Activated T-cell treated with anti-CD3 and anti-CD28 coated beads, Interleukin-2, amount 50 U/mL, for 48 hours (primary cell): ENCODE data around the gene PRPS2.

ENCODE experiments used
- DNase-seq, 2 experiments: peaks; one replicate each; pipeline ENCODE4 v3.0.0-alpha.2; 2020

The PRPS2 gene

DNA sequence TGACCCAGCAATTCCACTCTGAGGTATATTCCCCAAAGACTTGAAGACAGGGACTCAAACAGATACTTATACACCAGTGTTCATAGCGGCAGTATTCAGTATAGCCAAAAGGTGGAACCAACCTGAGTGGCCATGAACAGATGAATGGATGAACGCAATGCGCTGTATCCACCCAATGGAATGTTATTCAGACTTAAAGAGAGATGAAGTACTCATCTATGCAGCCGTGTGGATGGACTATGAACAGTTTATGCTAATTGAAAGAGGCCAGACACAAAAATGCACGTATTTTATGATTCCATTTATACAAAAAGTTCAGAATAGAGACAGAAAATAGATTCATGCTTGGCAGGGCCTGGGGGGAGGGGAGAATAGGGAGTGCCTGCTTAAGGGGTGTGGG lies 26.3 kb downstream of the PRPS2 start:
- DNase-seq, result no peak

DNA sequence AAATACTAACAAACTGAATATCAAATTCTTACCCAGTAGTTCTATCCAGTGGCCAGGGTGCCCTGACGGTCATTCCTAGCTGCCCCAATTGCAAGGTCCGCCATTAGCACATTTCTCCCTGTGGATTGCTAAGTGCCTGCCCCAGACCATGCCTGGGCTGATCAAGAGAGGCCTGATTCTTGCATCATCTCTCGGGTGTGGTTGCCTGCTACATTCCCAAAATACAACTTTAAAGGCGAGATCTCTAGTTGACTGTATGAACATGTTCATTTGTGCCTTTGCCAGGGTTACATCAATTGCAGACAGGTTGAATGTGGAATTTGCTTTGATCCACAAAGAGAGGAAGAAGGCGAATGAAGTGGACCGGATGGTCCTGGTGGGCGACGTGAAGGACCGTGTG lies 28.0 kb downstream of the PRPS2 start:
- DNase-seq, result no peak

DNA sequence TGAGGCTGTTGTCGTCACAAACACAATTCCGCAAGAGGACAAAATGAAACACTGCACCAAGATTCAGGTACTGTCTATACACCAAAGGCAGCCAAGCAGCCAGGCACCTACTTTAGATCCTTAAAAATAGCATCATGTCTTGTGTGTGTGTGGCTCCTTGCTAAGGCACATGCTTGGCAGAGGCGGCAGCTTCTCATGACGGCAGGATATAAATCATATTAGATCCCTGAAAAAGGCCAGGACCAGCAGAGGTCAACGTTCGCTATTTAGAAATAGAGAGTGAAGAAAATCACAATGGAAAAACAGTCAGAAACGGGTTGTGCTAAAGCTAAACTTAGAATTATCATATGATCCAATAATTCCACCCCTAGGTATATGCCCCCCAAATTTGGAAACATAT lies 29.5 kb downstream of the PRPS2 start:
- DNase-seq, result no peak

DNA sequence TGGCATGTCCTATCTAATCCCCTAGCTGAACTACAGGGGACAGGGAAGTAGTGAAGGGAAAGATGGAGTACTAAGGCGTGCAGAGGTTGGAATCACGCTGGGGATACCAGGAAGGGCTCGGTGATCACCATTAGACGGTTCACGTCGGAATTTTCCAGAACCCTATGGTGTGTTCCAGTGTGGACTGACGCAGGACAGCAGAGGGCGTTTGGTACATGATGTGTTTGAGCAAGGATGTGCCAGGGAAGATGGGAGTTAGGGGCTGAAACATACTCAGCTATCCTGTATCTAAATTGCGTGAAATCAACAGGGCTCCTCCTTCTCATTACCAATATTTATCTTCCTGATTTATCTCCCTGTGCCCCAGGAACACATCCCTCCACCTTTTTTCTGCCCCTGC lies 33.7 kb downstream of the PRPS2 start:
- no peak for DNase-seq

DNA sequence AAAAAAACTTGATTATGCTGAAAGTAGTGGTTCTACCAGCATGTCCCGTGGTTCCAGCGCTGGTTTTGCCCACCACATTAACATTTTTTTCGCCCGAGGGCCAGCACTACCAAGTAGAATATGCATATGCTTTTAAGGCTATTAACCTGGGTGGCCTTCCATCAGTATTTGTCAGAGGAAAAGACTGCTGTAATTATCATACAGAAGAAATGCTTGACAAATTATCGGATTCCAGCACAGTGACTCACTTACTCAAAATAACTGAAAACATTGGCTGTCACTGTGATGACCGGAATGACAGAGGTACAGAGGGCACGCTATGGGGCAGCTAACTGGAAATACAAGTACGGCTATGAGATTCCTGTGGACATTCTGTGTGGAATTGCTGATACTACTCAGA lies 34.6 kb downstream of the PRPS2 start:
- no peak for DNase-seq

DNA sequence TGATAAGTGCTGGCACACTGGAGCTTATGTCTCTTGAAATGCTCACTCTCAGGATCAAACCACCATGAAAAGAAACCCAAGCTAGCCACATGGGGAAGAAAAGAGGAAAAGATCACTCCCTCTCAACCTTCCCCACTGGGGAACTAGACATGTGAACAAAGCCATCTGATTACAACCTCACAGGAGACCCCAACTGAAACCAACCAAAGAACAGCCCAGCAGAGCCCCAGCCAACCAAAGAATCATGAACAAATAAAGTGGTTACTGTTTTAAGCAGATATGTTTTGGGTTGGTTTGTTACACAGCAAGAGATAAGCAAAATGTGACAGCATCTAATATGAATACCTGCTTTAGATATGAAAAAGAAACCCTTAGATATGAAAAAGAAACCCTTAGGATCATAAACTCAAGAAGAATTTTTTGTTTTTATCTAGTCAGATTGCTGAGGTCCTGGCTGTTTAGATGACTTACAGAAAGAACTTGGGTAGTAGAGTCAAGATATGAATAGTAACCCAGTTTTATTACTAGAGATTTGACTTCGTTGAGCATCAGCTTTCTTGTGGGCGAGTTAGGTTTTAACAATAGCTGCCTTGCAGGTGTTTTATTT lies 52.0 kb downstream of the PRPS2 start:
- DNase-seq, result no peak

DNA sequence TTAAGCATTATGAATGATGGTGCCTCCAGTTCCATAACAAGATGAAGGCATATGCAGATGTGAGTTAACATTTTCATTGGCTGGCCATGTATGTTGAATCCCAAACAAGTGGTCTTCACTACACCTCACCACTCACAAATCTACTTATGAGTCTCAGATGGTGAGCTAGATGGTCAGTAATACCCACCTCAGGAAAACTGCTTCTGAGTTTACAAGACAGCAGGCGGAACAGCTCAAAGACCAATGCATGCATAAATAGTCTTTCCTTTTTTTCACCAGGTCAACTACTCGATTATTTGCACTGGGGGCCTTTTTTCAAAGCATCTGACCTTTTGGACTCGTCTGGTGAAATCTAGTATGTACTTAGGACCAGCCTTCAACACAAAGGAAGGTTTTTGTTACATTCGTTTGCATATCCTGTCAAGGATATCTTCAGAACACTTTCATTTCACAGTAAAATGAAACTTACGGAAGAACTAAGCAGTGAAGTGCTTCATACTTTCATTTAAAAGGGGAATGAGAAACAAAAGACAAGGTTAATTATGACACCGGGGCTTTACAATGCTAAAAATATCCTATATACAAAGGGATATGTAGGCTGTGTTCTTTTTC lies 52.6 kb downstream of the PRPS2 start:
- no peak for DNase-seq

DNA sequence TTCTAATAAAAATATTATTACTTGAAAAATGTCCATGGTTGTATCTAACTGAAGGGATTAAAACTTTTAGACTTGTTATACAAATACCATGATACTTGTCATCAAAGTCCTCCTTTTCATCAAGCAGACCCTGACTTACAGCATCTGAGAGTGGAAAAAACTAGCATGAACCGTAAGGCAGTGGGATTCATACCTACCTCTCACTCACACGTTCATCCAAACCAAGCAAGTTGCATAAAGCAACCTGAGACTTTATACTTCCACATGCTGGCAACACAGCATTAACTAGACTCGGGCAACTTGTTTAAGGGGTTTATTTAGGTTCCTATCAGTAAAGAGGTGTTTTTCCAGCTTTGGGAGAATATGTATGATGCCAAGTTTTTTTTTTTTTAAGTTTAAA lies 53.1 kb downstream of the PRPS2 start:
- no peak for DNase-seq

DNA sequence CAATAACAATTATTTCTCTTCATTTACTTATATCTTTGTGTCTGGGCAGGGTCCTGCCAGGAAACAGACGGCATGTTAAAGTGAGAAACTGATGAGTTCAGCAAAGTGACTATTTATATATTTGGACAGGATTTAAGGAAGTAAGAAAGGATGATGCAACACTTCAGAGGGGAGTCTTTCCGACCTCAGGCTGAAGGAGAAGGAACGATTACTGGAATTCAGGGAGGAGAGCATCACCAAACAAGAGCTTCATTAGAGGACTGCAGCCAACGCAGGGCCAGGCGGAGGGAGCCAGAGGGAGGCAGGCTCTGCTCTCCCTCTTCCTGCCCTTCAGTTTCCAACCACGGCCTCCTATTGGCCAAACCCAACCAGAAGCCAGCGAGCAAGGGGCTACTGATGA lies 74.1 kb downstream of the PRPS2 start:
- DNase-seq, result no peak

DNA sequence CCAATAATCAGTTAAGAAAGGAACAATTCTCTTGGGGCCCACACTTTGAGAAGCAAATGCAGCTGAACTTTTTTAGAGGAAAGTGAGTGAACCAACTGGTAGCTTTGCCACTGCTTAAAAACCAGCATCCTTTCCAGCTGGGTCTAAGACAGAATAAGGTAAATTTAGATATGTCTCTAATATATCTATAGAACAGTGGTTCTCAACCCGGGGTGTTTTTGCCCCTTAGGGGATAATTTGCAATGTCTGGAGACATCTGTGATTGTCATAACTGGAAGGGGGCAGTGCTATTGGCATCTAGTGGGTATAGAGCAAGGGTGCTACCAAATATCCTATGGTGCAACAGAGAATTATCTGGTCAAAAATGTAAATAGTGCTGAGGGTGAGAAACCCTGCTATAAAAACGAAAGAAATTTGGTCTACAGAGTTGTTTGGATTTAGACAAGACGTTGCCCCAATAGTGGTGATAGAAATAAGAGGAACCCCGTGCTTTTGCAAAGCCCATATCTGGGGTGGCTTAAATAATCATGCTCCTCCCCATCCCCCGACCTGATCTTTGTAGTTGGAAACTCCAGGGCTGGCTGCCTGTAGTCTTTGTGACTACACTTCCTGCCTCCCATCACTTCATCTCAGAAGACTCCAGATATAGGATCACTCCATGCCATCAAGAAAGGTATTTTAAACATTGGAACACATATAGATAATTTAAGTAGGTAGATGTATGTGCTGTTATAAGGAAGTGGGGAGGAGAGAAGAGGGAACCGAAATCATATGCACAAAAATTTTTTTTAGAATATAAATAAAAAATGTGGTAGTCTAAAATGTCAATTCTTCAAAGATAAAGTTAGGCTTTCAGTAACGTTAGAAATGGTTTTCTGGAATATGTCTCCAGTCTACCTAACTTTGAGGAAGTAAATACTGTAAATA lies 75.5 kb downstream of the PRPS2 start, which contains the start of gene TLR7:
TSS of gene TLR7 (plus strand) at position 622 of the 927 bp plus-strand sequence. CDS start 507 bp downstream, outside the sequence.
- DNase-seq, result no peak

DNA sequence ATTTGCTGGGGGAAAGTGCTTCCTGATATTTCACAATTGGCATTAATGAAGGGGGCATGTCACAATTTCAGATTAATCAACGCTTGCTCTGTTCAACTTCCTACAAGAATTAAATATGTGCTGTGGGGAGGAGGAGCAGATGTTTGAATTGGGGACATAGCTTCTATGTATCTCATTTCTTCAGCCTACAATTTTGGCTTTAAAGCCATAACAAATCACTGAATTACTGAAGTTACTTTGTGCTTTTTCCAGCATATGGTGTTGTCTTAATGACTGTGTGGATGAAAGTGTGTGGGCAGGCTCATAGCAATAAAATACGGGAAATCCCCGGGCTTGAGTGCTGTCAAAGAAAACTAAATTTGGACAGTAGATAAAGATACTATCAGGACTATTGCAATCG lies 76.5 kb downstream of the PRPS2 start:
- no peak for DNase-seq

DNA sequence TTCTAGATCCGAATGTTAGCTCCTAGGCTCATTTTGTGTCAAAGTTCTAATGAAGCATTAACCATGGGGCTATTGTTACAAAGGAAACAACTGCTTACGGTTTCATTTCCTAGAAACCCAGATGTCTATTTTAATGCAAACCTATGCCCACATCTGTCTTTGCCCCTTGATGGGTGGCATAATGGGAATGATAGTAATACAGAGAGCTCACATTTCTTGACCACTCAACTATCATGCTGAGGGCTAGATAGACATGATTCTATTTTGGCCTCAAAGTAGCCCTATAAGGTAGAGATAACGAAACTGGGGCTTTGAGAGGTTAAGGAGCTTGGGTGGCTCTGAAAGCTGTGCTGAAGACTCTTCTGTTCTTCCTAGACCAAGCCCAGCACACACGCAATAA lies 77.5 kb downstream of the PRPS2 start:
- DNase-seq, result no peak

DNA sequence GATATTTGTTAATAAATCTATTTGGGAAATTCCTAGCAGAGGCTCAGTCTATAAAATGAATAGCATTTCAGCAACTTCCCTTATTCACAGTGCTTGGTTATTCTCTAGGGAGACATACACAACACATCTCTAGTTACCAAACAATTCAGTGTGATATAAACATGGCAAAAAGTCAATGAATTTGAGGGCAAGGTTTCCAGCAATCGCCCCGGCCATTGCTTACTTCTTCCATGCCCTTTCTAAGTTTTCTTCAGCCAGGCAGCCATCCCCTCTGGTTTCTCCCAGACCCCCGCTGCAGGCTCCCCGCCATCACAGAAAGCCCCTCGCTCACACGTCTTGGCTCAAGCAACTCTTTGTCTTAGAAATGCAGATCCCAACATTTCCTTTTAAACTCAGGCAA lies 80.0 kb downstream of the PRPS2 start:
- DNase-seq, result no peak

DNA sequence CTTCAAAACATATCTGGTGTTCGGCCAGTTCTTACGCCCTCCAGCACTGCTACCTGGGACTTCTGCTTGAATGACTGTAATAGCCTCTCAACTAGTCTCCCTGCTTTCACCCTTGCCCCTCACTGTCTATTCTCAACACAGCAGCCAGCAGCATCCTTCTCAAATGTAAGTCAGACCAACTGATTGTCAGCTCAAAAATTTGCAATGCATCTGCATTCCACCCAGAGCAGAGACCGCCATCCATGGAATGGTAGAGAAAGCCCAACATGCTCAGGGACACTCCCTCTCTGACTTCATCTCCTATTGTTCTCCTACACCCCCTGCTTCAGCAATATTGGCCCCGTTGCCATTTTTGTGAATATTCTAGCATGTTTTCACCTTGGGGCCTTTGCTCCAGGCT lies 81.5 kb downstream of the PRPS2 start:
- DNase-seq, result no peak
